HepG2 (cell line): Measurements from ENCODE around the gene ABHD4. TPM values are rescaled to one million over a fixed set of nuclear protein-coding genes. Genes with fewer than 3 reads are reported as not detected.
A peak's percentile ranks its signal among the peaks of the same experiment; 100 is the strongest.

ENCODE experiments used
- FUBP1 ChIP-seq: sonication (generic); formaldehyde crosslinking; IDR thresholded peaks from 2 replicates; pipeline ENCODE4 v1.5.1; 2020; ENCODE audit warnings: missing genetic modification reagents, mild to moderate bottlenecking, borderline replicate concordance
- GMEB2 ChIP-seq: IDR thresholded peaks from 2 replicates; pipeline ENCODE4 v1.6.1; 2016; ENCODE audit warnings: missing biosample characterization, missing genetic modification reagents, low read depth
- ISX ChIP-seq: sonication (generic); formaldehyde crosslinking; conservative IDR thresholded peaks from 2 replicates; pipeline ENCODE4 v1.5.0; 2020; ENCODE audit warnings: missing genetic modification reagents
- PITX1 ChIP-seq: sonication (generic); formaldehyde crosslinking; IDR thresholded peaks from 2 replicates; pipeline ENCODE4 v1.5.1; 2020; ENCODE audit warnings: mild to moderate bottlenecking, missing genetic modification reagents
- SETDB1 ChIP-seq: sonication (generic); formaldehyde crosslinking; IDR thresholded peaks from 2 replicates; pipeline ENCODE4 v1.5.1; 2020; ENCODE audit warnings: missing genetic modification reagents, mild to moderate bottlenecking, borderline replicate concordance
- SNRNP70 ChIP-seq: fragments of 200-400 bp; formaldehyde crosslinking; IDR thresholded peaks from 2 replicates; pipeline ENCODE4 v1.6.1; 2017; ENCODE audit warnings: mild to moderate bottlenecking, low read depth, low read length, moderate library complexity
- ZNF205 ChIP-seq: IDR thresholded peaks from 2 replicates; pipeline ENCODE4 v1.6.1; 2018; ENCODE audit warnings: missing biosample characterization, missing genetic modification reagents
- ZNF350 ChIP-seq: sonication (generic); formaldehyde crosslinking; IDR thresholded peaks from 2 replicates; pipeline ENCODE4 v1.4.0; 2020; ENCODE audit warnings: mild to moderate bottlenecking, low read depth, missing genetic modification reagents, borderline replicate concordance
- ZNF44 ChIP-seq: sonication (generic); formaldehyde crosslinking; IDR thresholded peaks from 2 replicates; pipeline ENCODE4 v1.5.1; 2020; ENCODE audit warnings: mild to moderate bottlenecking, missing genetic modification reagents
- ZNF543 ChIP-seq: sonication (generic); formaldehyde crosslinking; IDR thresholded peaks from 2 replicates; pipeline ENCODE4 v1.4.0; 2020; ENCODE audit warnings: mild to moderate bottlenecking, missing genetic modification reagents
- ZNF547 ChIP-seq: sonication (generic); formaldehyde crosslinking; IDR thresholded peaks from 2 replicates; pipeline ENCODE4 v1.5.1; 2020; ENCODE audit warnings: mild to moderate bottlenecking, missing genetic modification reagents
- polyA plus RNA-seq, 8 experiments: library from polyadenylated mRNA; depleted of rRNA in 3 of 8; stranded (reverse) in 7 of 8; unstranded in 1 of 8; fragments of >200 nt; fragmentation: Illumina TruSeq in 4 of 8; extraction: Trizol in 4 of 8; gene quantifications; 2 replicates each; pipeline versions ENCODE4 v1.2.1 to v1.2.3, GENCODE V29; 2011 to 2016; ENCODE audit warnings: low read depth in 4 of 8, missing spikeins in 1 of 8, mixed read lengths in 1 of 8; ENCODE audit not compliant: insufficient read depth in 1 of 8
- total RNA-seq, 5 experiments: library from RNA; depleted of rRNA; stranded (reverse); fragments of >200 nt; fragmentation: Illumina TruSeq; extraction: Trizol; gene quantifications; 2 replicates each; pipeline ENCODE4 v1.2.3, GENCODE V29; 2016; ENCODE audit warnings: low read depth in 1 of 5
- TF ChIP-seq, protein P1 (sequence below): IDR thresholded peaks from 2 replicates; pipeline ENCODE4 v1.6.1; 2012; ENCODE audit warnings: low read length, improper control_type of control experiment
- TF ChIP-seq, protein P2 (sequence below): IDR thresholded peaks from 2 replicates; pipeline ENCODE4 v1.6.1; 2016
- TF ChIP-seq, protein P3 (sequence below): fragments of 450-650 bp; IDR thresholded peaks from 2 replicates; pipeline ENCODE4 v1.6.1; 2016

Gene ABHD4
- total and polyA plus RNA-seq, 2 of the 13 experiments (the other 11 are each of a cell fraction or from before 2014, with no cell fraction given): 16.1 to 47.5 TPM

DNA sequence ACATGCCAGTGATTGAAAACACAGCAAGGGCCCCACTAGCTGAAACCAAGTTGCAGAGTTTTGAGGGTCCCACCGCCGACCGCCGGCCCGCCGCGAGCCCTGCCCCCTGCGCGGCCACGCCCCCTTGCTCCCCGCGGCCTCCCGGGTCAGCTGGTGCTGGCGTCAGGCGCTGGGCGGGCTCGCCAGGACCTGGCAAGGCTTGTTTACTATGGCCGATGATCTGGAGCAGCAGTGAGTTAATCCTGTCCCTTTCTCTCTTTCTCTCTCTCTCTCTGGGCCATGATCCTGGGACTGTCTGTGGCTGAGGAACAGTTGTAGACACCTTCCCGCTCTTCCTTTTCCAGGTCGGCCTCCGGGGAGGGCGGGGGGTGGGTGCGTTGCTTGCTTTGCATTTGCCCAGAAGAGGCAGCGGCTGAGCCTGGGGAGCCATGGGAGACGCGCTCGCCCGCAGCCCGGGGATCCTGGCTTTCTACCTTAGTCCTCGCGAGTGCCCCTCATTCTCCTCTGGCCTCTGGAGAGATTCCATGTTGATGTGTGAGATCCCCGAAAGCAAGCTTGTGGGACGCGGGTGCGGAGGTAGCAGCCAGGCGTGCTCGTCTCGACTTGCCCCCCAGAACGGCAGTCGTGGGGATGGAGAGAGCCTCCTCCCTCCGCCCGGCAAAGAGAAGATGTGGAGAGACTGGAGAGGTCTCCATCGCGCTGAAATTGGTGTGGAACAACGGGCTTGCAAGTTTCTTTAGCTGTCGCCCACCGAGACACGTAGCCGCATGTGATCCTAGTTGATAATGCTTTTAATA lies at the start of gene ABHD4 (continued):
- TF ChIP-seq GMEB2 (CRISPR knock-in tag) (no peak; the same call in 1 of the 2 replicates), FUBP1 (CRISPR knock-in tag) (peak; percentile 90; the same call in 1 of the 2 replicates), ZNF44 (CRISPR knock-in tag) (peak; percentile 88; the same call in 1 of the 2 replicates), ZNF547 (CRISPR knock-in tag) (0 out of 2 replicates have a peak, but pooled peaks have one; percentile 40), ZNF205 (CRISPR knock-in tag) (0 out of 2 replicates have a peak, but pooled peaks have one; percentile 12), ZNF350 (CRISPR knock-in tag) (peak; percentile 94), ZNF543 (no peak; the same call in 1 of the 2 replicates), PITX1 (CRISPR knock-in tag) (peak; percentile 82), SNRNP70 (no peak), ISX (CRISPR knock-in tag) (no peak), SETDB1 (CRISPR knock-in tag) (no peak)
- TF ChIP-seq, protein P1, sequence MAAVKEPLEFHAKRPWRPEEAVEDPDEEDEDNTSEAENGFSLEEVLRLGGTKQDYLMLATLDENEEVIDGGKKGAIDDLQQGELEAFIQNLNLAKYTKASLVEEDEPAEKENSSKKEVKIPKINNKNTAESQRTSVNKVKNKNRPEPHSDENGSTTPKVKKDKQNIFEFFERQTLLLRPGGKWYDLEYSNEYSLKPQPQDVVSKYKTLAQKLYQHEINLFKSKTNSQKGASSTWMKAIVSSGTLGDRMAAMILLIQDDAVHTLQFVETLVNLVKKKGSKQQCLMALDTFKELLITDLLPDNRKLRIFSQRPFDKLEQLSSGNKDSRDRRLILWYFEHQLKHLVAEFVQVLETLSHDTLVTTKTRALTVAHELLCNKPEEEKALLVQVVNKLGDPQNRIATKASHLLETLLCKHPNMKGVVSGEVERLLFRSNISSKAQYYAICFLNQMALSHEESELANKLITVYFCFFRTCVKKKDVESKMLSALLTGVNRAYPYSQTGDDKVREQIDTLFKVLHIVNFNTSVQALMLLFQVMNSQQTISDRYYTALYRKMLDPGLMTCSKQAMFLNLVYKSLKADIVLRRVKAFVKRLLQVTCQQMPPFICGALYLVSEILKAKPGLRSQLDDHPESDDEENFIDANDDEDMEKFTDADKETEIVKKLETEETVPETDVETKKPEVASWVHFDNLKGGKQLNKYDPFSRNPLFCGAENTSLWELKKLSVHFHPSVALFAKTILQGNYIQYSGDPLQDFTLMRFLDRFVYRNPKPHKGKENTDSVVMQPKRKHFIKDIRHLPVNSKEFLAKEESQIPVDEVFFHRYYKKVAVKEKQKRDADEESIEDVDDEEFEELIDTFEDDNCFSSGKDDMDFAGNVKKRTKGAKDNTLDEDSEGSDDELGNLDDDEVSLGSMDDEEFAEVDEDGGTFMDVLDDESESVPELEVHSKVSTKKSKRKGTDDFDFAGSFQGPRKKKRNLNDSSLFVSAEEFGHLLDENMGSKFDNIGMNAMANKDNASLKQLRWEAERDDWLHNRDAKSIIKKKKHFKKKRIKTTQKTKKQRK: no peak
- TF ChIP-seq, protein P2, sequence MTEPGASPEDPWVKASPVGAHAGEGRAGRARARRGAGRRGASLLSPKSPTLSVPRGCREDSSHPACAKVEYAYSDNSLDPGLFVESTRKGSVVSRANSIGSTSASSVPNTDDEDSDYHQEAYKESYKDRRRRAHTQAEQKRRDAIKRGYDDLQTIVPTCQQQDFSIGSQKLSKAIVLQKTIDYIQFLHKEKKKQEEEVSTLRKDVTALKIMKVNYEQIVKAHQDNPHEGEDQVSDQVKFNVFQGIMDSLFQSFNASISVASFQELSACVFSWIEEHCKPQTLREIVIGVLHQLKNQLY (CRISPR knock-in tag): no peak
- TF ChIP-seq, protein P3, sequence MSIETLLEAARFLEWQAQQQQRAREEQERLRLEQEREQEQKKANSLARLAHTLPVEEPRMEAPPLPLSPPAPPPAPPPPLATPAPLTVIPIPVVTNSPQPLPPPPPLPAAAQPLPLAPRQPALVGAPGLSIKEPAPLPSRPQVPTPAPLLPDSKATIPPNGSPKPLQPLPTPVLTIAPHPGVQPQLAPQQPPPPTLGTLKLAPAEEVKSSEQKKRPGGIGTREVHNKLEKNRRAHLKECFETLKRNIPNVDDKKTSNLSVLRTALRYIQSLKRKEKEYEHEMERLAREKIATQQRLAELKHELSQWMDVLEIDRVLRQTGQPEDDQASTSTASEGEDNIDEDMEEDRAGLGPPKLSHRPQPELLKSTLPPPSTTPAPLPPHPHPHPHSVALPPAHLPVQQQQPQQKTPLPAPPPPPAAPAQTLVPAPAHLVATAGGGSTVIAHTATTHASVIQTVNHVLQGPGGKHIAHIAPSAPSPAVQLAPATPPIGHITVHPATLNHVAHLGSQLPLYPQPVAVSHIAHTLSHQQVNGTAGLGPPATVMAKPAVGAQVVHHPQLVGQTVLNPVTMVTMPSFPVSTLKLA: no peak
